Measurements from ENCODE around the gene CACHD1.

DNA sequence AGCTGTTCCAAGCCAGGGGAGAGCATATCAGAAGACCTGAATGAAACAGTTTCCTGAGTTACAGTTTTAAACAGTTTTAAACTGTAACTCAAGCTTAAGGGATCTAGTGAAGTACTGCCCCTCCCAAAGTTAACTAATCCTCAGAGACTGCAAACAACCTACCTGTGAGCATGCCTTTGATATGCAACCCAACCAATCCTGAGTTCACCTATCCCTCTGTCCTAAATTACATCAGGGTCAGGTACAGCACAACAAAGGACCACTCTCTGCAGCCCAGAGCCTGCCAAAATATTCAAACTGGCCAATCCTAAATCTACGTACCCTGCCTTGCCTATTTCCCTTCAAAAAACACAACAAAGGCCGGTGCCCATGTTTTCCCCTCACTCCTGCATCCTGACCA, 242.1 kb downstream of the CACHD1 start:
- TF ChIP-seq, protein P1, sequence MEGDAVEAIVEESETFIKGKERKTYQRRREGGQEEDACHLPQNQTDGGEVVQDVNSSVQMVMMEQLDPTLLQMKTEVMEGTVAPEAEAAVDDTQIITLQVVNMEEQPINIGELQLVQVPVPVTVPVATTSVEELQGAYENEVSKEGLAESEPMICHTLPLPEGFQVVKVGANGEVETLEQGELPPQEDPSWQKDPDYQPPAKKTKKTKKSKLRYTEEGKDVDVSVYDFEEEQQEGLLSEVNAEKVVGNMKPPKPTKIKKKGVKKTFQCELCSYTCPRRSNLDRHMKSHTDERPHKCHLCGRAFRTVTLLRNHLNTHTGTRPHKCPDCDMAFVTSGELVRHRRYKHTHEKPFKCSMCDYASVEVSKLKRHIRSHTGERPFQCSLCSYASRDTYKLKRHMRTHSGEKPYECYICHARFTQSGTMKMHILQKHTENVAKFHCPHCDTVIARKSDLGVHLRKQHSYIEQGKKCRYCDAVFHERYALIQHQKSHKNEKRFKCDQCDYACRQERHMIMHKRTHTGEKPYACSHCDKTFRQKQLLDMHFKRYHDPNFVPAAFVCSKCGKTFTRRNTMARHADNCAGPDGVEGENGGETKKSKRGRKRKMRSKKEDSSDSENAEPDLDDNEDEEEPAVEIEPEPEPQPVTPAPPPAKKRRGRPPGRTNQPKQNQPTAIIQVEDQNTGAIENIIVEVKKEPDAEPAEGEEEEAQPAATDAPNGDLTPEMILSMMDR (IDR thresholded peaks at IDR 0.05): no peak
- no peak for TF ChIP-seq POLR2A (IDR thresholded peaks at IDR 0.05)
